PFSK-1 (cell line): ENCODE measurements around the gene CTBP2.

Source experiments
- FOXP2 ChIP-seq: optimal IDR thresholded peaks from 2 replicates; pipeline ENCODE3; 2011; ENCODE audit warnings: borderline replicate concordance, control low read depth, inconsistent platforms; ENCODE audit not compliant: insufficient read depth; ENCODE audit errors: extremely low read length, extremely low read depth
- POLR2AphosphoS5 ChIP-seq: IDR thresholded peaks from 2 replicates; pipeline ENCODE4 v1.6.1; 2012; ENCODE audit warnings: low read depth, mild to moderate bottlenecking, control low read depth, low read length, moderate library complexity
- REST ChIP-seq, 2 experiments: IDR thresholded peaks; 2 replicates each; pipeline versions ENCODE4 v1.6.1 to v1.8.0; 2011 to 2012; ENCODE audit warnings: low read depth in 2 of 2, low read length in 2 of 2, control low read depth in 1 of 2, inconsistent platforms in 1 of 2, mild to moderate bottlenecking in 1 of 2, moderate library complexity in 1 of 2; ENCODE audit not compliant: insufficient read depth in 1 of 2
- SIN3A ChIP-seq: IDR thresholded peaks from 2 replicates; pipeline ENCODE4 v1.6.1; 2012; ENCODE audit warnings: mild to moderate bottlenecking, low read length, moderate library complexity, borderline replicate concordance; ENCODE audit not compliant: insufficient read depth
- TAF1 ChIP-seq: IDR thresholded peaks from 2 replicates; pipeline ENCODE4 v1.6.1; 2012; ENCODE audit warnings: low read length, control low read depth, borderline replicate concordance; ENCODE audit not compliant: insufficient read depth

- TF ChIP-seq POLR2AphosphoS5 (no peak), SIN3A (no peak), REST (IDR thresholded peaks at IDR 0.05; ENCODE audit: insufficient read depth in 1 of 2, low read depth in 2 of 2, low read length in 2 of 2) (no peak), TAF1 (no peak), FOXP2 (no peak)
Observed at GRCh38 chr10:124977161-124977560, 183.2 kb downstream of the CTBP2 start.
